HG03565 (cell line): ENCODE results near the gene GALNT10.
"Not testable (repeated sequence)": the region's sequence is repeated elsewhere in the genome, so short reads cannot be mapped to it uniquely, and the experiment has no call there.

Source experiments
- ATAC-seq: cut with Tn5 transposase; IDR thresholded peaks from one replicate; pipeline ENCODE4 v1.9.1; 2021; ENCODE audit warnings: mild to moderate bottlenecking, moderate library complexity; ENCODE audit not compliant: unreplicated experiment

GALNT10 gene, protein sequence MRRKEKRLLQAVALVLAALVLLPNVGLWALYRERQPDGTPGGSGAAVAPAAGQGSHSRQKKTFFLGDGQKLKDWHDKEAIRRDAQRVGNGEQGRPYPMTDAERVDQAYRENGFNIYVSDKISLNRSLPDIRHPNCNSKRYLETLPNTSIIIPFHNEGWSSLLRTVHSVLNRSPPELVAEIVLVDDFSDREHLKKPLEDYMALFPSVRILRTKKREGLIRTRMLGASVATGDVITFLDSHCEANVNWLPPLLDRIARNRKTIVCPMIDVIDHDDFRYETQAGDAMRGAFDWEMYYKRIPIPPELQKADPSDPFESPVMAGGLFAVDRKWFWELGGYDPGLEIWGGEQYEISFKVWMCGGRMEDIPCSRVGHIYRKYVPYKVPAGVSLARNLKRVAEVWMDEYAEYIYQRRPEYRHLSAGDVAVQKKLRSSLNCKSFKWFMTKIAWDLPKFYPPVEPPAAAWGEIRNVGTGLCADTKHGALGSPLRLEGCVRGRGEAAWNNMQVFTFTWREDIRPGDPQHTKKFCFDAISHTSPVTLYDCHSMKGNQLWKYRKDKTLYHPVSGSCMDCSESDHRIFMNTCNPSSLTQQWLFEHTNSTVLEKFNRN

DNA sequence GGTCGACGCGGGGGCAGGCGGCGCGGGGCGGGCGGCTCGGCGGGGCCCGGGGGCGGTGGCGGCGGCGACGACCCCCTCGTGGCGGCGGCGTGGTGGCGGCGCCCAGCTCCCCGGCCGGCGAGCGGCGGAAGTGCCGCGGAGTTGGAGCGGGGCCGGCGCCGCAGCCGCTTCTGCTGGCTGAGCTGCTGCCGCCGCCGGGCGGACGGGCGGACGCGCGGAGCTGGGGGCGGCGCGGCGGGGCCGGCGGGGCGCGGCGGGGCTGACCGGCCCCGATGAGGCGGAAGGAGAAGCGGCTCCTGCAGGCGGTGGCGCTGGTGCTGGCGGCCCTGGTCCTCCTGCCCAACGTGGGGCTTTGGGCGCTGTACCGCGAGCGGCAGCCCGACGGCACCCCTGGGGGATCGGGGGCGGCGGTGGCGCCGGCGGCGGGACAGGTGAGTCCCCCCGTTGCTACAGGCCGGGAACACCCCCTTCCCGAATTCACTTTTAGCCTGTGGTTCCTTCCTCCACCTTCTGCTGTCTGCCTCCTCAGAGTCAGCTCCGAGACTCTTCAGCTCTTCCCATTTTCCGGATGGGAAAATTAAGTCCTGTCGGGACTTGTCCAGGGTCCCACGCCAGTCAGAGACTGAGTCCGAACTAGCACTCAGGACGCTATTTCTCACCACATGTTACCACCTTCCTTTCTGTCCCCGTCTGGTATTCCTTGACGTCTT, at the start of gene GALNT10:
Gene GALNT10 (plus strand): TSS at position 139 of the 710 bp plus-strand sequence. CDS start 134 bp downstream, at position 273.
- ATAC-seq, result peak; percentile 60

DNA sequence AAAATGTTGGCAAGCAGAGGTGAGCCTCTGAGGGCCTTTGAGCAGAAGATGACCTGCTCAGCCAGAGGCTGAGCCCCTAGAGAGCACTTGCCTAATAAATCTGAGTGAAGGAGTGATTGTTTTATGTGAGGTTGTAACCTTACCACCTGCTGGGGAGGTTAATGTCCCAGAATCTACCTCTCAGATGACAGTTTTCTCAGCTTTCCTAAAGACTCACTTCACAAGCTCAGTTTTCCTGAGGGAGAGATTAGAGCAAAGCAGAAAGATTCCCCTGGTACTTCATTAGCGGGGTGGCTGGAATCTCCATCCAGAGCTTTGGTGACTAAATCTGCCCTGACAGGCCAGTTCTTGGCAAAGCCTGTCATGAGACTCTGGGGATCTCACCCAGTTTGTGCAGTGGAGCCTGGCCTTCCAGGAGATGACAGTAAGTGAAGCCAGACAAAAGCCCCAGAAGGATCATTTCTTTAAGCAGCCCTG, 48.8 kb upstream of the GALNT10 start:
- no peak for ATAC-seq

DNA sequence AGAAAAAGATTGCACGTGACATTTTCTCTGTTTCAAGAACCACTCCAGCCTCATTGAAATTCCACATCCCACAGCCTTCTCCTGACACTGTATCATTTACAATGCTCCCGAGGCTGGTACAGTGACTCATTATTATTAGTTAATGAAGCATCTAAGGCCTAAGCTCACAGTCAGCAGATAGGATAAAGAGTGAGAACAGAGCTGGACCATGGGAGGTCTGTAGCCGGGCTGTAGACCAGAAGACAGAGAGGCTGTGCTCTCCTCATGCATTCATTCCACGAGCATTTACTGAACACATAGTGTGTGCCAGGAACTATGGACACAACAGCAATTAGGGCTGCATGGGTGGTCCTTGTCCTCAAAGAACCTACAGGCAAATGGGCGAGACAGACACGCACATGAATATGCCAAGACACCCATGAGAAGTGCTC, 47.3 kb upstream of the GALNT10 start:
- no peak for ATAC-seq

DNA sequence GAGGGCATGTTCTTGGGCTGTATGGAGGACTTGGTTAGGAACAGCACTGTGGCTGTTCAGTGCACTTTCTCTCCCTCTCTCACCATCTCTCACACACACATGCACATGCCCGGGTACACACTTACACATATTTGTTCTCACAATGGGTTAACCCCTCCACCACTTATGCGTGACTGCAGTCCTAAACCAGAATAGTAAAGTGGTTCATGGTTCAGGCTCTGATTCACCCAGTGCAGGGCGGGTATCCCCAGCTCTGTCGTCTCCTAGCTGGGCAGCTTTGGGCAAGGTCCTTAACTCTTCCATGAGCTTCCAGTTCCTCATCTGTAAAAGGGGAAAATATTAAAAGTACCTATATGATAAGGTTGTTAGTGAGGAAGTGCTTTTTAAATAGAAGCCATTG, 45.3 kb upstream of the GALNT10 start:
- ATAC-seq, result no peak

DNA sequence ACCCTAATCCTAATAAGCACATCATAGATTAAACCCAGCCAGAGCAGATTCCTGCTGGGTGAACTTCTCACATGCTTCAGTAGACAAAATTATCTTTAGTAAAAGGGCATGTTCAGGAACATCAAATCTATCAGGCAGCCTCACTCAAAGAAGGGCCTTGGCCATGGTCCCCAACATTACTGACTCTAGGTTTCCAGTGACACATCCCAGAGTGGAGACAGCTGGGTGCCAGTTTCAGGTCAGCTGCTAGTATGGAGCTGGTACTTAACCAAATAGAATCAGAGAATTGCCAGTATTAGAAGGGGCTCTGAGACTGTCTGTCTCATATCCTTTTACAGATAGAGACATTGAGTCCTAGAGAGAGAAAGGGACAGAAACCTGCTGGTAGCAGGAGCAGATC, 44.1 kb upstream of the GALNT10 start:
- no peak for ATAC-seq

DNA sequence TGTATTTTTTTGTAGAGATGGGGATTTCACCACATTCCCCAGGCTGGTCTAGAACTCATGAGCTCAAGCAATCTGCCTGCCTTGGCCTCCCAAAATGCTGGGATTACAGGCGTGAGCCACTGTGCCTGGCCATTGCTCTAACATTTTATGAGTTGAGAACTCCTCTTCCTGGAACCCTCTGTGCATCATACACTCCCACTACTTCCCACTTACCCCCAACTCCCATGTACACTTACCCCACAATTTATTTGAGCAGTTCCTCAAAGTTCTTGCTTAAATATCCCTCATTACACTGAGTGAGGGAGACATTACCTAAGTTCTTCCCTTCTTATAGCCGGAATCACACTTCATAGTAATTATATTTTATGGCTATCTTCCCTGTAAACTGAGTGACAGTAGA, 42.9 kb upstream of the GALNT10 start:
- ATAC-seq, result no peak

DNA sequence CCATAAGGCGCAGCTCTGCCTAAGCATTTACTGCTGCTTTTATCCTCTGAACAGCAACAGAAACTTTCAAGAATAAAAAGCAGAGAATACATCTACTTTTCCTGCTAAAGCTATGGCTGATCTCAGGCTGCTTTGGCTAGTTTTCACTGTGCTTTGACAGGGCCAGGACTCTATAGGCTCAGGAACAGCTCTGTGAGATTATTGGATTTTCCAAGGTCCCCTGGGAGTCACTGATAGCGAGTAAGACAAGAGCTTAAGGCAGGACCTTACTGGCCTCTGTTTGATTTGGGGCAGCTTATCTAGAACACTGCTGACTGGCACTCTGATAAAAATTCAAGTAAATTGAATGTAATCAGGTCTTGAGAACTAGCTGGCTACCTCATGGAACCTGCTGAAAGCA, 40.1 kb upstream of the GALNT10 start:
- ATAC-seq, result not testable (repeated sequence)

DNA sequence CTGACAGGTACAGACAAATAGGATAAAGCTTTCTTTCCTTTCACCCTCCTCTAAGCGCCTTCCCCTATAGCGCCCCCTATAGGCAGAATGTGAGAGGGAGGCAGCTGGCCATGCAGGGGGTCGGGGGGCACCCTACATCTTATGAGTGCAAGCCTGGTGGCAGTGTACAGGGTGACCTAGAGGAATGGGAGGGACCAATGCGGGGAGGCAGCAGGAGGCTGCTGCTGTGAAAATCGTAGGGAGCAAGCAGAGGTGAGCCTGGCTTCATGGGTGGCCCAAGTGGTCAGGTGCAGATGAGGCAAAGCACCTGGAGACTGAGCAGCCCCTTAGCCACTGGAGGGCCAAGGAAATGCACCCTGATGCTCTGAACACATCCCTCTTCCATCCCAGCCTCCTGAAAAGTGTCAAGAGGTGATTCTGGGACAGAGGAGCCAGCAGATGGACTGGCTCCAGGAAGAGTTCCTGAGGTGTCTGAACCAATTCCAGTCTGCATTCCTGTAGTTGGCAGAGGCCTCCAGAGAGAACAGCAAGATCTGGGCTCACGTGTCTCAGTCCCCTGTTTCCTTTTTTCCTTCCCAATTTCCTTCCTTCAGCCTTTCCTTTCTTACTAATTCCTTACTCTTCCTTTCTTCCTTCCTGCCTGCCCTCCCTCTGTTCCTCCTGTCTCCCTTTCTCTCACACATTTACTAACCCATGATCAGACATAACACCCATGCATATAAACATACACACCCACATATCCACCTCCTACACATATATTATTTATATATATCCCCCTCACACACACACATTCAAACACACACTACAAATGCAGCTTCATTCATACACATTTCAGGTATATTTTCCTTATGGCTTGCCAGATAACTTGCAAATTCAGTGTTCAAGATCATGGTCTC, 32.8 kb upstream of the GALNT10 start:
- no peak for ATAC-seq

DNA sequence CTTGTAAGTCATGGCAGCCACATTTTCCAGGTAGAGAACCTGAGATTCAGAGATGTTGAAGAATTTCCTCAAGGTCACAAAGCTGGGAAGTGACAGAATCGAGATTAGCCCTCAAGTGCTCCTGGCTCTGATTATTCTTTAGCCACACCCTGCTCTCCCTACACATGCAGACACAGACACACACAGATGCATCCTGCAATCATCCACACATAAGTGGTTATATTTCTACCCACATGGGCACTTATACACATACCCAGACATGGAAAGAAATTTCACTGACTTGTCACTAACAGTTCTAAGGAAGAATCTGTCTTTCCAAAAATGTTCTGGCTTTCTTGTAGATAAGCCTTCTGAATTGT, 32.2 kb upstream of the GALNT10 start:
- ATAC-seq, result no peak

DNA sequence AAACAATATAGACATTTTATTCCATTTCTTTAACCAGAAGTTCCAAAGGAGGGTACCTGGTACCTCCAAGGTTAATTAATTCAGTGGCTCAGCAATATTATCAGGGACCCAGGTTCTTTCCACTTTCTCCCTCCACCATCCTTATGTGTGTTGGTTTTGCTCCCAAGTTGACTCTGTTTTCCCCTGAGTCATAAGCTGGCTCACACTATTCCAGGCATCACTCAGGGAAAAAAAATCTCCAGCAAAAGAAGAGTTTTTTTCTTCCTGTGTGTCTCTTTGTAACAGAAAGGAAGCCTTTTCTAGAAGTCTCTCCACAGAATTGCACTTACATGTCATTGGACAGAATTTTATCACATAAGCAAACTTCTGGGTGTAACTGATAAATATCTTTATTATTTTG, 31.2 kb upstream of the GALNT10 start:
- no peak for ATAC-seq

DNA sequence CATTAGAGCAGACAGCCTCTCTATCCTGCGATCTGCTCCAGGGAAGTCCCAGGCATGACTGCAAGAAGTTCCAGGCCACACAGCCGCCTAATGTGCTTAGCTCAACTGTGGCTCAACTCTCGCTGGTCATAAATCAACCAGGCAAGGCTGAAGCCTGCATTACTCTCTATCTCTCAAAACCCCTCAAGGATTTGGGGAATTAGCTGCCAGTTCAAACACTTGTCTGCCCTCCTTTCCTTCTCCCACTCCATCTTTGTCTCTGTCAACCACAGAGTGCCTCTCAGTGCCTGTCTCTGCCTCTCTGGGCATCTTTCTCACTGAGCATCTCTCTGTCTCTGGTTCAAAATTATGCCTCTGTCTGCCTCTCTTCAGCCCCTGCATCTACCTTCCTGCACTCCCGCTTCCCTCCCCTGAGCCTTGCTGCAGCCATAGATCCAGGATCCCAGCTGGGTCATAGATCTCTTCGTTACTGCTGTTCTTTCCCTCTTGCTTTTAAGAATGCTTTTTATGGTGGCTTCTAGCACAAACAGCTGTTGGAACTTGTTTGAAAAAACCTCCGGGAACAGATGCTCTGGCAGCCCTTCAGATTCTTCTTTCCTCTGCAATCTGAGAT, 27.9 kb upstream of the GALNT10 start:
- ATAC-seq, result no peak

DNA sequence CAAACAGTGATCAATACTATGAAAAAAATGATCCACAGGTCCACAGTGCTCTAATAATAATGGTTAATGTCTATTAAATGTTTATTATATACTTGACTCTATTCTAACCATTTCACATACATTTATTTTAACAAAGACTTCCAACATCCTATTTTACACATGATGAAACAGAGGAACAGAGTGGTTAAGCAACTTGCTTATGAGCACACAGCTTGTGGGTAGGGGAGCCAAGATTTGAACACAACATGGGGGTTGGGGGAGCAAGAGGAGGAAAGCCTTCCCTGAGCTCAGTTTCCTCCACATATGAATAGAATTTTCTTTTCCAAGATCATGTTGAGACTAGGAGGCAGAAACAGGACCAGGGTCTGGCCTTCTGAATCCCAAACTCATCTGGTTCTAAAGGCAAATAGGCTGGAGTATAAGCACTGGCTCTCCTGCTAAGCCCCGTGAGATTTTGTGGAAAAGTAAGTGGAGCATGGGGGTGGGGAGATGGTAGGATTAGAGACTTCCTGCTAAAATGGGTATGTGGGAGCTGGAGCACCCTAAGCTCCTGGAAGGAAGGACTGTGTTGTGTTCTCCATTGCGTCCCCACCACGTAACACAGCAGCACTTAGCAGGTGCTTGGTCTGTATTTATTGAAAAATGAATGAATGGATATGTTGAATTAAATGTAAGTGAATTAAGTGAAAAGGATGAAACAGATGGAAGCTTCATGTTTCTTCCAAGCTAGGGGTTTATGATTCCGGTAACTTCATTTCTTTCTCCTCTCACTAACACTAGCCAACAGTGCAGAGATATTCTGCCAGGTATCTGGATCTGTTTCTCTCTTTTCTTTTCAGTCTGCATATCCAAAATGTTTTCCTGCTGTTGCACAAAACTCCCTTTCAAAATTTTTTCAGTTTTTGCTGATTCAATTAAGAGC, 26.9 kb upstream of the GALNT10 start:
- ATAC-seq, result no peak

DNA sequence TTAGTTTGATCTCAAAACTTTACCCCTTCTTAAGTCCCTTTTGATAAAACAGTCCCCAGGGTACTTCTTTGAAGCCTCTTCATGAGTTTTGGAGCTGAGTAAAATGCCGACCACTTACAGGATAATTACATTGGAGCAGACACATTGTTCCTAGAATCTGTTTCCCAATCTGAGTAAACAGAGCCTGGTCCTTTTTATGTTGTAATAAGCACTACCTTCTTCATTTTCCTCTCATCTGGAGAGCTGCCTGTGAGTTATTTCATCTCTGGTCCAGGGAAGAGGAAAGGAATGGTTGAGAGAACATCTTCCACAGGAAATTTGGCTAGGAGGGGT, 26.3 kb upstream of the GALNT10 start:
- no peak for ATAC-seq

DNA sequence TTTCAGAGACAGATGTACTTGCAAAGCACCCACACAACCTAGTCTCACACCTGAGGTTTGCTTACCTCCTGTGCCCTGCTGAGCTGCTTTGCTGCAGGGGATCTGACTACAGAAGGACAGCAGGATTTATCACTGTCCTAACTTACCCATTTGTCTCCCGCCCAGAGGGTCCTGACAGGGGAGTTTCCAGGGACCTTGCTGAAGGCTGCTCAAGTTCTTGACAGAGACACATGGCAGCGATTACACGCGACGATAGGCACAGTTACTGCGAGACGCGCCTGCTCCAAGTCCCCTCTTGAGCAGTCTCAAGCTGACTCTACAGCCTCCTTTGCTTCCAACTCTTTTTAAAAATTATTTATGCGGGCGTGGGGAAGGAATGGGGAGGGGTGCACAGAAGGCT, 24.6 kb upstream of the GALNT10 start:
- ATAC-seq, result no peak

DNA sequence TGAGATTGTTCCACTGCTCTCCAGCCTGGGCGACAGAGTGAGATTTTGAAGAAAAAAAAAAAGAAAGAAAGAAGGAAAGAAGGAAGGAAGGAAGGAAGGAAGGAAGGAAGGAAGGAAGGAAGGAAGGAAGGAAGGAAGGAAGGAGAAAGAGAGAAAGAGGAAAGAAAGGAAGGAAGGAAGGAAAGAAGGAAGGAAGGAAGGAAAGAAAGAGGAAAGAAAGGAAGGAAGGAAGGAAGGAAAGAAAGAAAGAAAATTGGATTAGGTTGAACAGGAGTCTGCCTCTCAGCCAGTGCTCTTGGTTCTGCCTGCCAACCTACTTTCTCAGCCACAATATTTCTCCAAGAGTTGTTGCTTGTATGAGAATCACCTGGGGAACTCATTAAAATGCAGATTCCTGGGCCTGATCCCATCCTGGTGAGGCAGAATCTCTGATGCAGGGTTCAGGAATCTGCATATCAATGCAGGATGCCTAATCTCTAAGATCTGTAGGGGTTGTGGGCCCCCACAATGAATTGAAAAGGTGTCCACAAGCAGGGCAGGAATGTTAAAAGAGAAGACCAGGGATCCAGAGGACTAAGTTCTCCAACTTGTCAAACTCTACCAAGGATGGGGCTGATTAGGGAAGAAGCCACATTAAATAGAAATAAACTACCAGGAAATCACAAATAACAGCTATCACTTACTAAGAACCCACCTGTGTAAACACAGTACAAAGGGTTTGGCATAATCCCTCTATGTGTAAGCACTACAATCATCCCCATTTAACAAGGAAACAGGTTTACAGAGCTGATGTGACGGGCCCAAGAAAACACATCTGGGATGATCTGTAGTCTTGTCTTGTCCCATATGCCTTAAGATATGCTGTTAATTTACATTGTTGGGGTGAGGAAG, 23.4 kb upstream of the GALNT10 start:
- ATAC-seq, result no peak

DNA sequence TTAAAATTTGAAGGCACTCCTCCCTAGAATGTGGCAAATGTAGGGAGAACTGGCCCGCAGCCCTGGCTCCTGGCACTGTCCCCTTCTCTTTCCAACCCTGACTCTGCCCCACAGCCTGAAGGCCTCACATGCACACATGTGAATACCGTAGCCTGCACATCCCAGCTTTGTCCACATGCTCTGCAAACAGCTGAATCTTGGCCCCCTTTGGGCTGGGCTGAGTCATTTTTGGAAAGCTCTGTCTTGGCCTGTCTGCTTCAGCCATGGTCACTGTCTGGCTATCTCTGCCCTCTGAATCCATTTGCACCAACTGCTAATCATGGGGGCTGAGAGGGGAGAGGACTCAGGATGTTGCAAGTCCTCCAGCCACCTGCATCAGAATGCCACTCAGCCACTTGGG, 22.1 kb upstream of the GALNT10 start:
- no peak for ATAC-seq

DNA sequence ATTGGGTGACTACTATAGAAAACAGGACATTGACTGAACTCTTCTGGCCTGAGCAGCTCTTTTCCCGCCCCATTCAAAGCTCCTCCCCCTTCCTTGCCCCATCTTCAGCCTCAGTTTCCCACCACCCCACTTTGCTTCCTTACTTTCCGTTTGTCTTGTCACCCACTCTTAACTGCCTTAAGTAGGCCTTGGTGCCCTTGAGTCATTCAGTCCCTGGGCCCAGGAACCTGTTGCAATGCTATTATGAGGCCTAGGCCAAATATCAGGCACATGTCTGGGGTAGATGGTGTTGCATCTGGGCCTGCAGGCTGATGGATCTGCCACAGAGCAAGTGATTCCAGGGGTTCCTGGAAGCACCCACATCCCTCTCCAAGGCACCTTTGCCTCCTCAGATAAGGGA, 17.7 kb upstream of the GALNT10 start:
- ATAC-seq, result no peak

DNA sequence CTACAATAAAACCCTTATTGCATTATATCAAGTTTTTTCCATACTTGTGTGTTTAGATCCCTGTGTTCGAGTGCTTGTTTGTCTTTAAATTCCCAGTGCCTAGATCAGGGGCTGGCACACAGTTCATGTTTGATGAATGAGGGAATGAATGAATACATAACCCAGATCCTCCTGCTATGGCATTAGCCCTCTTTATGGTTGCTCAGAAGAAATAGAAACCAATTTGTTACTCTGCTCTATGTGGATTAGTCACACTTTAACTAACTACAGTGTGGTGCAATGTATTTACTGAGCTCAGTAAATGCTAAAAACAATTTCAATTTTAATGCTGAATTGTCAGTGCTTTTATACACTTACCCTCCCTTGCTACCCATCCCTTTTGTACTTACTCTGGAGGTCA, 16.4 kb upstream of the GALNT10 start:
- no peak for ATAC-seq

DNA sequence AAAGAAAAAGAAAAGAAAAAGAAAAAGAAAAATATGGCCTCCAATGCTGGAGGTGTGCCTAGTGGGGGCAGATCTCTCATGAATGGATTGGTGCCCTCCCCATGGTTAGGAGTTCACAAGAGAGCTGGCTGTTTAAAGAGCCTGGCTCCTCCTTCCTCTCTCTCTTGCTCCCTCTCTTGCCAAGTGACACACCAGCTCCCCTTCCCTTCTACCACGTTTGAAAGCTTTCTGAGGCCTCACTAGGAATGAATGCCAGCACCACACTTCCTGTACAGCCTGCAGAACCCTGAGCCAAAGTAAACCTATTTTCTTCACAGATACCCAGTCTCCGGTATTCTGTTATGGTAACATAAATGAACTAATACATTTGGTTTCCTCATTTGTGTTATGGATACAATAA, 14.4 kb upstream of the GALNT10 start:
- no peak for ATAC-seq
